ENCODE measurements around the gene CHST7.

The CHST7 gene

DNA sequence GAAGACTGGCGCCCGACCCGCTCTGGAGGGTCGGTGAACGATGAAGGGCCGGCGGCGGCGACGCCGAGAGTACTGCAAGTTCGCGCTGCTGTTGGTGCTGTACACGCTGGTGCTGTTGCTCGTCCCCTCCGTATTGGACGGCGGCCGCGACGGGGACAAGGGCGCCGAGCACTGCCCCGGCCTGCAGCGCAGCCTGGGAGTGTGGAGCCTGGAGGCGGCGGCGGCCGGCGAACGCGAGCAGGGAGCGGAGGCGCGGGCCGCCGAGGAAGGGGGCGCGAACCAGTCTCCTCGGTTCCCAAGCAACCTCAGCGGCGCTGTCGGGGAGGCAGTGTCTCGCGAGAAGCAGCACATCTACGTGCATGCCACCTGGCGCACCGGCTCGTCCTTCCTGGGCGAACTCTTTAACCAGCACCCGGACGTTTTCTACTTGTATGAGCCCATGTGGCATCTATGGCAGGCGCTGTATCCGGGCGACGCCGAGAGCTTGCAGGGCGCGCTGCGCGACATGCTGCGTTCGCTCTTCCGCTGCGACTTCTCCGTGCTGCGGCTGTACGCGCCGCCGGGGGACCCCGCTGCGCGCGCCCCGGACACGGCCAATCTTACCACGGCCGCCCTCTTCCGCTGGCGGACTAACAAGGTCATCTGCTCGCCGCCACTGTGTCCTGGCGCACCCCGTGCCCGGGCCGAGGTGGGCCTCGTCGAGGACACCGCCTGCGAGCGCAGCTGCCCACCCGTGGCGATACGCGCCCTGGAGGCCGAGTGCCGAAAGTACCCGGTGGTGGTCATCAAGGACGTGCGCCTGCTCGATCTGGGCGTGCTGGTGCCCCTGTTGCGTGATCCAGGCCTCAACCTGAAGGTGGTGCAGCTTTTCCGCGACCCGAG is 568 bp downstream of the CHST7 start:
- peak in 15 of 58 donors; percentile 1 to 25 (median 11) for DNase-seq

DNA sequence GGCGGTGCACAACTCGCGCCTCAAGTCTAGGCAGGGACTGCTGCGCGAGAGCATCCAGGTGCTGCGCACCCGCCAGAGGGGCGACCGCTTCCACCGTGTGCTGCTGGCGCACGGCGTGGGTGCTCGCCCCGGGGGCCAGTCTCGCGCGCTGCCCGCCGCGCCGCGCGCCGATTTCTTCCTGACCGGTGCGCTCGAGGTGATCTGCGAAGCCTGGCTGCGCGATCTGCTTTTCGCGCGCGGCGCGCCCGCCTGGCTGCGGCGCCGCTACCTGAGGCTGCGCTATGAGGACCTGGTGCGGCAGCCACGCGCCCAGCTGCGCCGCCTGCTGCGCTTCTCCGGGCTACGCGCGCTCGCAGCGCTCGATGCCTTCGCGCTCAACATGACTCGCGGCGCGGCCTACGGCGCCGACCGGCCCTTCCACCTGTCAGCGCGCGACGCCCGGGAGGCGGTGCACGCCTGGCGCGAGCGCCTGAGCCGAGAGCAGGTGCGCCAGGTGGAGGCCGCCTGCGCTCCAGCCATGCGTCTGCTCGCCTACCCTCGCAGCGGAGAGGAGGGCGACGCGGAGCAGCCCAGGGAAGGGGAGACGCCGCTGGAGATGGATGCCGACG is 1.3 kb downstream of the CHST7 start:
- DNase-seq = peak in 2 of 58 donors; percentile 1 to 7

DNA sequence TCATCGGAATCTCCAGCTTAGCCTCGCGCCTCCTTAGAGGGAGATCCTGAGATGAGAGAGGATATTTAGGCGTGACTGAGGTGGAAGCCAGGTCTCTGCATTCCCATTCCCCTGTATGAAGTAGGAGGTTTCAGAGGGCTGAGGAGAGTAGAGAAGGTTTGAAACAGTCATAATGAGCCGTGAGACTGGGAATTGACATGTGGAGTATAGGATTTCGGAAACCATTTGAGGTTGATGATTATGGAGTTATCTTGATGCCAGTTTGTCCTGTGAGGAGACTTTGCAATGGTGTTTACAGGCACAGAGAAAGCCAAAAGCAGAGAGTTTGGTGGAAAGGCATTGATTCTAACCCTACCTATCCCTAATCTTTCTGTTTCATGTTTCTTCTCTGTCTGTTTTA is 2.0 kb downstream of the CHST7 start:
- no peak for DNase-seq

DNA sequence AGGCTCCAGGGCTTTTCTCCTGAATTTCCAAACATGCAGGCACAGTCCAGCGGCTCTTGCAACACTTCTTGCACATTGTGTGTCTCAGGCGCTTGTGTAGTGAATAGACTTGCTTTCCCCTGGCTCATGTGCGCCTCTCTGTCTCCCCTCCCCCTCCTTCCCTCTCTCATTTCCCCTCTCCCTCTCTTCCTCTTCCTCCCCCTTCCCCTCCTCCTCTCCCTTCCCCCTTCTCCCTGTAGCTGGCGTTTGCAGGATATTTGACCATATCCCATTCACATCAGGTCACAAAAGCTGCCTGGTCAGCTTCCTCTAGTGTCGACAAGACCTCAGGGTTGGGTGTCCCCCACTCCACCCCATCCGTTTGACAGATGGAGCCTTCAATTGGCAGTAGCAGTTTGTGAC is 2.4 kb downstream of the CHST7 start:
- DNase-seq = peak in 12 of 58 donors; percentile 1 to 19 (median 5)

DNA sequence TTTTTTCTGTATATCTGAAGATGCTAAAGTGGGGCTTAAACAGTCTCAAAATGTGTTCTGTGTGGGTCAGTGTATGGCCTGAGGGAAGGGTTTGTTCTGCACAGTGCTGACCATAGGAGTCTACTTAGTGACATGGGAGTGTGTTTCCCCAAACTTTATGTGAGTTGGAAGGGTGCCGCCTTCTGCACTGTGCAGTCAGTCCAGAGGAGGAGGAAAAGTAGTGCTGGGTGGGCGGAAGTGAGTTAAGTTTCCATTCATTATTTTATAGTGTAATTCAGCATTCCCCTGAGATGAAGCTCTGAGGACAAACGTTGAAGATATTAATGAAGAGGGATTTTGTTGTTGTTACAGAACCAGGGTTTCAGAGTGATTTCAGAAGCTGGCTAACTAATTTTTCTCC is 2.9 kb downstream of the CHST7 start:
- peak in 2 of 58 donors; percentile 3 to 5 for DNase-seq

DNA sequence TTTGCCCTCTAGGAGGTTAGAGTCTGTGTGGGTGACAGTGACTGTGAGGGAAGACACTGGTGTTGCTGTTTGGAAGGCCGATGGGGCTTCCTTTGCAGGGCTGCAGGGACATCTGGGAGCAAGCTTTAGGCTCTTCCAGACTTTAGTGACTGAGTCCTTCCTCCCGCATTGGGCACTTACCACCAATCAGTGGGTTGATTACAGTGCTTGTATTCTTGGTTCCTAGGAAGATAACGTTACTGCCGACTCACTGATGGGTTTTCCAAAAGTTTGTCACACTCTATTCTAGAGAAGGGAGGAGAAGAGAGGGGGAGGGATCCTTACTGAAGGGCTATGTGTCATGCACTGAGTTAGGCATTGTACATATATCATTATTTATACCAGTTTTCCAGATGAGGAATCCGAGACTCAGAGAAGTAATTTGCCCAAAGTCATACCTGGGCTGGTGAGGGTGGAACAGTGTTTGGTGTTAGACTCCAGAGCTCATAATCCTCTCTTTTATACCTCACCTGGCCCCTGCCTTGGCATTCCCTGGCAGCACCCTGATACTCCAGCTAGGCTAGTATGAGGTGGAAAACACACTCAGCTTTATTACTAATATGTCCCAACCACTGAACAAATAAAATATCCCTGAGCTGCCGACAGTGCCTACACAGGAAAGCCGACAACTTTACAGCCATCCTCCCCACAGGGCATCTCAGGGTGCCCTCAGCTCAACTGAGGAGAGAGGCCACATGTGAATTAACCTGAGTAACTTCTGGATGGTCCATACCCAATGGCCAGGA is 3.8 kb downstream of the CHST7 start:
- DNase-seq = no peak

DNA sequence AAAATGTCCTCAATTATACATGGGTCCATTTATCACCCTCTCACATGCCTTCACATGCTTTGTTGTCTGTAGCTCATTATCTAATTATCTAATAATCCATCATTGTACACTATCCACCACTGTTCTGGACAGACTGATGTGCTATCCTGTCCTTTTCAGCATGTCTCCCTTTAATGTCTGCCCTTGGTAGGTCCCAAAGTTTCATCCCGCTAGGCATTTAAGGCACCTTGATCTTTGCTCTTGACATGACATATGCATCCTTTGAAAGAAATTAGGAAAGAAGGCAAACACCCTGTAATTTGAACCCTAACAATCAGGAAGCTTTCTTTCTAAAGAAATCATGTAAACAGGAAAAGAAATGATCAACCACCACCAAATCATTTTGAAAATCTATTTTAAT is 5.7 kb downstream of the CHST7 start:
- no peak for DNase-seq

DNA sequence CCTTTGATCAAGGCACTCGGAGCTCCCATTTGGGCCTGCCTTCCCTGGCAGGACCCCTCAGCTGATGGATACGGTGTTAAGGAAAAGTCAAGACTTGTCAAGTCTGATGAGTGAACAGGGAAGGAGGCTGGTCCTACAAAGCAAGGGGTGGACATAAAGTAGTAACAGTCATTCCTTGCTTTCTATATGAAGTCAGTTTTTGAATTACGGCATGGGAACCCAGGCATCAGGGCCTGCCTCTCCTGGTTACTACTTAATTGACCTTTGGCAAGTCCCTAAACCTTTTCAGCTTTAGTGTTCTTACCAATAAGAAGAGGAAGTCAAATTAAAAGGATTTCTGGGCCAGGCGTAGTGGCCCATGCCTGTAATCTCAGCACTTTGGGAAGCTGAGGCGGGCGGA is 7.0 kb downstream of the CHST7 start:
- DNase-seq = no peak

DNA sequence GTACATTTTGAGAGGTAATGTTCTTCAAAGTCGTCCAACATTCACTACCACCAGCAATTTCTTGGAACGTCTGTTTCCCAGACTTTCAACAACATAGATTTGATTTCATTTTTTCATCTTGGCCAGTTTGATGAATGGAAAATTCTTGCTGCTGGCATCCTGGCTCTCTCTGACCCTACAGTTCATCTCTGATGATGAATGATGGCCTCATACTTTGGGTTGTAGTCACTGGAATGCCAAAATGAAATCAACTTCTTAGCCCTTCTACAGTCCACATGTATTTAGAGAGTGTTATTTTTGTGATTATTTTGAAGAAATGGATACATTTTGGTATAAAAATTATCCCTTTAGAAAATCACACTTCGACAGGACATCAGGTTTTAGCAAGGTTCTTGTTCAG is 8.8 kb downstream of the CHST7 start:
- no peak for DNase-seq

DNA sequence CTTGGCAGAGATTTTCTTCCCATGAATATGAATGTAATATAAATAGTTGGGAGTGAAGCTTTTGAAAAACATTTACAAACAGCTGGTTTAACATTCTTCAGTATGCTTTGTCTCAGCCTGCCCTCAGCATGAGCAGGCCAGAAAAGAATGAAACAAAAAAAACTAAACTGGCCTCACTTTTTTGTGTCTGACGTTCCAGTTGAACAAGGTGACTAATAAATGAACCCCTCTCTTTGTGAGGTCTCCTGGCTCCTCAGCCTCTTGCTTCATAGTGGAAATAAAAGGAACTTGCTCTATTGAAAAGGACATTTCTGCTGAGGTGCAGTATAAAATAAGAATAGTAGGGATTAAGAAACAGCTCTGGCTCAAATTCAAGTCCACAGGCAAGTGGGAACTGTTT is 9.4 kb downstream of the CHST7 start:
- peak in 4 of 58 donors; percentile 1 to 70 (median 29) for DNase-seq

DNA sequence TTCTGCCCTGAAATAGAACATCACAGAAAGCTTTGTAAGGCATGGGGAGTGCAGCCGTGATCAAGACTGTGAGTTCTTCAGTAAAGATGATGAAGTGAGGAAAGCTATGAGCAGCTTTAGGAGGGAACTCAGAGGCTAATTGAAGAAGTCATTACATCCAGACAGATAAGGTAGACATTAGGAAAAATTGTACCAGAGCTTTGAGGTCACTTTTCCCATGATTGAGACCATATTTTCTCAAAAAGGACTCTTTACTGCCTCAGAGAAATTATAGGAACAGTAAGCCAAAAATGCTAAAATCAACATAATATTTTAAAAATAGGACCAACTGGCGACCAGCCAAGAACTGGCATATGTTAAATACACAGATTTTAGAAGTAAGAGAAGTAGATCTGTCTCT is 11.2 kb downstream of the CHST7 start:
- DNase-seq = no peak

DNA sequence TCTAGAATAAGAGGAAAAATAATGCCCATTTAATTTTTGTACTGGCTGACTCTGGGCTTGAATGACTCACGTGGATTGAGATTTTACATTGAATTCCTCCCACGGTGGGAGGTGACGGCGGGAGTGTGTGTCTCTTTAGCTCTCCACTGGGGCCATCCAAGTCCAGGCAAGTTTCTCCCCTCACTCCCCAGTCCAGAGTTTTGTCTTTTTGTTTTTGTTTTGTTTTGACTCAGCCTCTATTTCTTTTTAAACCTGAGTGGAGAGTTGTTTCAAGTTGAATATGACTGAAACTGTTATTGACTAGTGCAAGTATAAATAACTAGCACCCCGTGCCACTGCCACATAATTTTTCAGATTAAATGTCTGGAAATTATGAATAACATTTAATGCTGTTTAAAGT is 13.6 kb downstream of the CHST7 start:
- DNase-seq = no peak

DNA sequence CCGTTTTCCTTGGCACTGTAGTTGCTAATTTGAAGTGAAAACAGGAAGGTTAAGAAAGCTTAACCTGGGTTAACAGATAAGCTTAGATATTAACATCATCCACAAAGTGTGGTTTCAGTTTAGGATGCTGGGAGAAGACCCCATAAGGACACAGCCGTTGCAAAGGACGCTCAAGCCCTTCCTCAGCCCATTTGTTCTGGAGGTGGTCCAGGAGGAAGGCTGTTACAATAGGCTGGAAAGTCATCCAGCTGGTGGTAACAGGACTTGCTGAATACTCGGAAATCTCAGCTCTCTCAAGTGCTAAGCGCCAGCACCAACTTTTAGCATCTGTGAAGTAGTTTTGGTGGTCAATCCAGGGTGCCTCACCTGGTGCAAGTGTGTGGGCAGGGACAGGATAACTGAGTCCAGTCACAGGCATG is 14.2 kb downstream of the CHST7 start:
- DNase-seq = no peak

DNA sequence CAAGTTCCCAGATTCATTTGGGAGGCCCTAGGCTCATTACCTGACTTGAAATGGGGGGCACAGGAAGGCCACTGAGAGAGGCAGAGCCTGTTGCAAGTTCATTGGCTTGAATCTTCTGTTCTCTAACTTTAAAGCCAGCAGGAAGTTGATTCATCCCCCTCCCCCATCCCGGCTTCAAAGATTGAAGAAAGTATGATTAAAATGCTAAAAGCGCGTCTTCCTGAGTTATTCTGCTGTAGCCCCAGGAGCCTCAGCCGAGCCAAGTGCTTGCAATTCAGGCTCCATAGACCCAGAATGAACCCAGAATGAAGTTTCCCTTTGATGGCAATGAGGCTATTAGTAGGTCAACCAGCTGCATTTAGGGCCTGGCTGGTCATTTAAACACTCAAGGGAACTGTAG is 14.7 kb downstream of the CHST7 start:
- peak in 25 of 58 donors; percentile 0 to 52 (median 11) for DNase-seq

DNA sequence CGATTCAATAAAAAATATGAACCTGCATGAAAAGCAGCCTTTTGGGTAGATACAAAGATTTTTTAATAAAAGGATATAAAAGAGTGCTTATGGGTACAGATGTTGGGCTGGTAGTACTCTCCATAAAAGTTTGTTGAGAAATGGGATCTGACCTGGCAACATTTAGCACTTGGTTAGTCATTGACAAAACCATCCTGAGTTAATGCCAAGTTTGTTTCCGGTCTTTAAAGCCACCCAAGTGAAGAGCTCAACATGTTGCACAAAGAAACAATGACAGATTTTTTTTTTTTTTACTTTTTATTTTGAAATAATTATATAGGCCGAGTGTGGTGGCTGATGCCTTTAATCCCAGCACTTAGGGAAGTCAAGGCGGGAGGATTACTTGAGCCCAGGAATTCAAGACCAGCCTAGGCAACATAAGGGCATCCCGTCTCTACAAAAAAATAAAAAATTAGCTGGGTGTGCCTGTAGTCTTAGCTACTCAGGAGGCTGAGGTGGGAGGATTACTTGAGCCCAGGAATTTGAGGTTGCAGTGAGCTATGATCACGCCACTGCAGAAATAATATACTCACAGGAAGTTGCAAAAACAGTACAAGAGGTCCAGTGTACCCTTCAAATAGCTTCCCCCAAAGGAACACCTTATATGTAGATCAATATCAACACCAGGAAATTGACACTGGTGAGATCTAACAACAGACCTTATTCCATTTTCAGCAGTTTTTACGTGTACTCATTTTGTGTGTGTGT is 16.6 kb downstream of the CHST7 start:
- no peak for DNase-seq

DNA sequence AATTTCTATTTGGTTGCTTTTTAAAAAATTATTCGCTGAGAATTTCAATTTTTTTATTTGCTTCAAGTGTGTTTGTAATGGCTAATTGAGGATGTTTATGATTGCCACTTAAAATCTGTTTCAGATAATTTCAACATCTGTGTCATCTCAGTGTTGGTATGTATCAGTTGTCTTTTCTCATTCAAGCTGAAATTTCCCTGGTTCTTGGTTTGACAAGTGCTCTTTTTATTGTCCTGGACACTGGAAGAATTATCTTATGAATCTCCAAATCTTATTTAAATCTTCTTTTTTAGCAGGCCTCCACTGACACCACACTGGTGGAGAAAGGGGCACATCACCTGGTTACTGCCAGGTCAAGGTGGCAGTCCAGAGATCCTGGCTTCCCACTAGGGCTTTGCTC is 21.5 kb downstream of the CHST7 start:
- DNase-seq = no peak

DNA sequence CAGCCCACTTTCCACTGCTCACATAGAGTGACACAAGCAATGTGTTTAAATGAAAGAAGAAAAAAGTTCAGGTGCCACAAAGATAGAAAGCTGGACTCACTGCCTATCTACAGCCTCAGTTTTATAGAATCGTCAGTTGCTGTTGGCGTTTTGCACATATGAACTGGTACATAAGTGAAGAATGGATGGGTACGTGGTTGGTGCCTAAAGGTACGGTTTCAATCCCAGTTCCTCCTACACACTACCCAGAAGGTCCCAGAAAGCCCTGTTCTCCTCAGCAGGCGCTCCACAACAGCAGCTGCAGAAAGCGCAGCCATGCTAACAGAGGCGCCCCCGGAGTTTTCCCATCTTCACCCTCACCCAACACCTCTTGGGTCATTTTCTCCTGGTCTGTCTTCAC is 23.6 kb downstream of the CHST7 start:
- DNase-seq = no peak

DNA sequence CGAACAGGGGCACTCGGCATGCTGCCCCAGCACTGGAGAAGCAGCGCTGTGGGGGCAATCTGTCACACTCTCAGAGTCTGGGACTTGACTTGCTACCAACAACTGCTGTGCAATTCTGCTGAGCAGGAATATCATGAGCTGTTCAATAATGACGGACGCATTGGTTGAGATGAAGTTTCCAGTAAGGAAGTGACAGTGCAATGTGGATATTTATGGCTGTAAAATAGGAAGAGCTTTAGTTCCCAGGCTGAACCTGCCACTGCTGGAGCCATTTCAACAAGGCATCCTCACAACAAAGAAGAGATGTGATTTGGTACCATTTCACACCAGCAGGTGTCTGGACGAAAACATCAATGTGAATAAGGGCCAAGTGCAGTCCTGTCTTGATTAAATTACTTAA is 24.2 kb downstream of the CHST7 start:
- DNase-seq = peak in 2 of 58 donors; percentile 7 to 14

DNA sequence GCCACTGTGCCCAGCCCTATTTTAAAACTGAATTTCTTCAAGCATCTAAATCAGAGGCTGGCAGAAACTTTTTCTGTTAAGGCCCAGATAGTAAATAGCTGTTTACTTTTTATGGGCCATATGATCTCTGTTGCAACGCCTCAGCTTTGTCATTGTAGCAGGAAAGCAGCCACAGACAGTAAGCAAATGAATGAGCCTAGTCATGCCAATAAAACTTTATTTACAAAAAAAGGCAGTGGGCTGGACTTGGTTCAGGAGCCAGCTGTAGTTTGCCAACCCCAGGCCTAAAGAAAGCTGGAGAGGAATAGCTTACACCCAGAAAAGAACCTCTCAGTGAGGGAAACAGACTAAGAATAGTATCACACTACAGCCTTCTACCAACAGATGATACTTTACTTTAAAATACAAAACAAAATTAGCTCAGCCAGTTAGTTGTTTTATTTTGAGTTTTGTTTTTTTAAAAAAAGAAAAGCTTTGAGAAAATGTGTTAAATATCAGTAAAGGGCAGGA is 25.5 kb downstream of the CHST7 start:
- no peak for DNase-seq

DNA sequence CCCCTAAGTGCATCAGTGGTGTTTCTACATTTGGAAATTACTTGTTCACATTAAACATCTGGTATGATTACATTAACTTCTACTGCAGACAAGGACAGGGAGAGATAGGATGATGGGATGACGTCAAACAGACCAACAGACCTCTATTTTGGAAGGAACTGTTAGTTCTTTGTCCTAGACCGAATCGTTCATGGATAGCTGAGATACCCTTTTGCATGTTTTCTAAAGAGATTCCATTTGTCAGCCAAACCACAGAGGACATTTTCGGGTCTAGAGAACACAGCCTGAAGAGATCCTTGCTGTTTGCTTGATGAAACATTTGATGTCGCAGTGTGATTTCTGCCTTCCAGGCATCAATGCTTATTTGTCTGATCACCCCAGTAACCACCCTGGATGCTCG is 27.7 kb downstream of the CHST7 start:
- DNase-seq = no peak

DNA sequence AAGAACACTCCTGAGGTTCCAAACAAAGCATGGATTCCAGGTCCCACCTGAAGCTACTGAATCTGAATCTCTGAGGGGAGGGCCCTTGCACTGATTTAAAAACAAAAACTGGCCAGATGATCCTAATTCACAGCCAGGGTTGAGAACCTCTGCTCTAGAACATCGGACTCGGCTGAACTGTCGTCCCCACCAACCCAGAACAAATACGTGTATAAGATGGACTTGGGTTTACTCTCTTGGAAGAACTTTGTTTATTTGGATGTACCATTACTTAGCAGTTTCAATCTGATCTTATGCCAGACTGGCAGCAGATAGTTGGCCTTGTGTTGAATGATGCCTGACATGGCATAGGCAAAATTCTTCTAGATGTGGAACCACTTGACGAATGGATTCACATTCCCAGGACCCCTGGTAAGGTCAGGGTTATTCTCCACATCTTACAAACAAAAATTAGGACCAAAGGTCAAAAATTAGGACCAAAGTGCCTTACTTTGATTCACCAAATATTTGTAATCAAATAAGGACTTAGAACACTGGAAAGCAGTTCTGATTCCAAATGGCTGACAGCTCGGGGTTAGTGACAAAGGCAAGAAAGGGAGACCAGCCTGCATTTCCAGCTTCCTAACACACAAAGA is 29.0 kb downstream of the CHST7 start:
- DNase-seq = no peak
